IPS-18c (cell line): ENCODE results near the gene ANO1.

ENCODE experiments used
- H3K4me3 ChIP-seq: 2 replicates; pipeline ENCODE4 v1.7.0; 2013; ENCODE audit warnings: low read depth, mild to moderate bottlenecking, low read length, moderate library complexity; ENCODE audit not compliant: insufficient read depth
- H3K9me3 ChIP-seq: one replicate; pipeline ENCODE4 v1.6.1; 2013; ENCODE audit warnings: mild to moderate bottlenecking, low read length, moderate library complexity; ENCODE audit not compliant: control insufficient read depth, insufficient read depth

The ANO1 gene

GRCh38 chr11:70156291-70157037, 78.3 kb downstream of the ANO1 start:
- Histone ChIP-seq H3K9me3 (no peaks in the 10 kb centered on the region), H3K4me3 (no peak overlapping the region)

GRCh38 chr11:70158201-70158600, 80.1 kb downstream of the ANO1 start:
- Histone ChIP-seq H3K4me3 (no peak overlapping the region), H3K9me3 (no peaks in the 10 kb centered on the region)

GRCh38 chr11:70158757-70159389, 80.8 kb downstream of the ANO1 start:
- no peaks in the 10 kb centered on the region for H3K9me3 ChIP-seq
- no peak overlapping the region for H3K4me3 ChIP-seq

- H3K9me3 ChIP-seq: no peaks in the 10 kb centered on the region
These were observed 81.8 kb downstream of the ANO1 start for GRCh38 chr11:70159627-70160570.

GRCh38 chr11:70161043-70161625, 83.0 kb downstream of the ANO1 start:
- Histone ChIP-seq H3K9me3 (no peaks in the 10 kb centered on the region), H3K4me3 (no peak overlapping the region)

More at GRCh38 chr11:70159627-70160570, 81.8 kb downstream of the ANO1 start:
- H3K4me3 ChIP-seq: no peak overlapping the region

- Histone ChIP-seq H3K4me3 (no peak overlapping the region), H3K9me3 (peaks cover 2% of the 10 kb centered on the region)
These were observed 86.6 kb downstream of the ANO1 start for GRCh38 chr11:70164705-70165104.

- Histone ChIP-seq H3K4me3 (no peak overlapping the region), H3K9me3 (peaks cover 2% of the 10 kb centered on the region)
These were observed 89.0 kb downstream of the ANO1 start for GRCh38 chr11:70167120-70167519.

GRCh38 chr11:70167723-70168404, 89.7 kb downstream of the ANO1 start:
- Histone ChIP-seq H3K9me3 (peaks cover 2% of the 10 kb centered on the region), H3K4me3 (no peak overlapping the region)

- no peak overlapping the region for H3K4me3 ChIP-seq
- peaks cover 2% of the 10 kb centered on the region for H3K9me3 ChIP-seq
These were observed 90.3 kb downstream of the ANO1 start for GRCh38 chr11:70168405-70168754.

- Histone ChIP-seq H3K4me3 (no peak overlapping the region), H3K9me3 (peaks cover 2% of the 10 kb centered on the region)
These were observed 91.0 kb downstream of the ANO1 start for GRCh38 chr11:70169127-70169526.

- no peak overlapping the region for H3K4me3 ChIP-seq
- peaks cover 2% of the 10 kb centered on the region for H3K9me3 ChIP-seq
These were observed 91.5 kb downstream of the ANO1 start for GRCh38 chr11:70169632-70170031.

- H3K4me3 ChIP-seq: no peak overlapping the region
- peaks cover 2% of the 10 kb centered on the region for H3K9me3 ChIP-seq
These were observed 92.6 kb downstream of the ANO1 start for GRCh38 chr11:70170596-70171210.

GRCh38 chr11:70173018-70173417, 94.9 kb downstream of the ANO1 start:
- H3K4me3 ChIP-seq: no peak overlapping the region
- H3K9me3 ChIP-seq: no peaks in the 10 kb centered on the region

- no peaks in the 10 kb centered on the region for H3K9me3 ChIP-seq
- no peak overlapping the region for H3K4me3 ChIP-seq
These were observed 96.6 kb downstream of the ANO1 start for GRCh38 chr11:70174547-70175235.

GRCh38 chr11:70175236-70175698, 97.2 kb downstream of the ANO1 start:
- no peak overlapping the region for H3K4me3 ChIP-seq
- no peaks in the 10 kb centered on the region for H3K9me3 ChIP-seq
